HepG2 (cell line): ENCODE measurements around the gene SPON2.
A peak's percentile ranks its signal among the peaks of the same experiment; 100 is the strongest.

Experiments used
- PHF8 ChIP-seq: sonication (generic); formaldehyde crosslinking; IDR thresholded peaks from 2 replicates; pipeline ENCODE4 v1.5.0; 2020; ENCODE audit warnings: missing genetic modification reagents
- TF ChIP-seq, protein P1 (sequence below): IDR thresholded peaks from 2 replicates; pipeline ENCODE4 v1.6.1; 2016

DNA sequence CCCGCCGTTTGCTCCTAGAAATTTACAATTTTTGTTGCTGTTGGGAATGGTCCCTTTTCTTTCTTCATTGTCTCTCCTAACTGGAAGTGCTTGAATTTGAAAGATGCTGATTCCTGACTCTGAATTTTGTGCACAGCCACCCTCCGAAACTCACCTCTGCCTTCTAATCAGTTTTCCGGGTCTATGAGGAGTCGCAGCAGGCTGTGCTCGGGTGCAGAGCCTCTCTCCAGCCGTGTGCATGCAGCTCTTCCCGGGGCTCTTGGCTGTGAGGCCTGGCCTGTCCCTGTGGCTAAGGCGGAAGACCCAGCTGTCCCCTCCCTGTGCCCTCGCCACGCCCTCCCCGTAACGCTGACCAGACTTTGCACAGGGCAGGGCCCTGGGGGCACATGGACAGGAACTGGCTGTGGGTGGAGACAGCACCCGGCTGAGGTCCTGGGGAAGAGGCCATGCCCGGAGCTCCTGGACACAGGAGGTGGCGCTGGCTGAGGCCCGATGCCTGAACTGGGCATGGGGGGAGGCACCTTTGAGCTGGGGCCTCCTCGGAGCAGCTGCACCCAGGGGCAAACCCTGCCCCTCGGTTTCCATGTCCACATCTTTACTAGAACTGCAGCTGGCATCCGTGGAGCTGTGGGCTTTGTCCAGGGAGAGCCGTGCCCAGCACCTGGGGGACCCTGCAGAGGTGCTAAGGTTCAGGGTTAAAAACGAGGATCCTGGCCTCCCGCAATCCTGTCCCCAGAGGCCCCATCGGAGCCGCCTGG is 32.6 kb upstream of the SPON2 start:
- TF ChIP-seq, protein P1, sequence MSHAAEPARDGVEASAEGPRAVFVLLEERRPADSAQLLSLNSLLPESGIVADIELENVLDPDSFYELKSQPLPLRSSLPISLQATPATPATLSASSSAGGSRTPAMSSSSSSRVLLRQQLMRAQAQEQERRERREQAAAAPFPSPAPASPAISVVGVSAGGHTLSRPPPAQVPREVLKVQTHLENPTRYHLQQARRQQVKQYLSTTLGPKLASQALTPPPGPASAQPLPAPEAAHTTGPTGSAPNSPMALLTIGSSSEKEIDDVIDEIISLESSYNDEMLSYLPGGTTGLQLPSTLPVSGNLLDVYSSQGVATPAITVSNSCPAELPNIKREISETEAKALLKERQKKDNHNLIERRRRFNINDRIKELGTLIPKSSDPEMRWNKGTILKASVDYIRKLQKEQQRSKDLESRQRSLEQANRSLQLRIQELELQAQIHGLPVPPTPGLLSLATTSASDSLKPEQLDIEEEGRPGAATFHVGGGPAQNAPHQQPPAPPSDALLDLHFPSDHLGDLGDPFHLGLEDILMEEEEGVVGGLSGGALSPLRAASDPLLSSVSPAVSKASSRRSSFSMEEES: peak; percentile 61; the same call in 1 of the 2 replicates
- peak; percentile 89 for TF ChIP-seq PHF8 (CRISPR knock-in tag)
